ENCODE results near the gene MYPOP. TPM values are rescaled to one million over a fixed set of nuclear protein-coding genes. Genes with fewer than 3 reads are reported as not detected.

MYPOP gene
- total RNA-seq, 1 donor from 2014 or later, result 7.2 TPM

GRCh38 chr19:45863335-45863839 is 39.0 kb downstream of the MYPOP start:
- Mint-ChIP-seq H3K9me3 (no peaks in the 10 kb centered on the region), H3K4me3 (peak overlapping the region; percentile 94), H3K4me1 (ENCODE audit: low read depth) (peaks cover 25% of the 10 kb centered on the region), H3K27ac (peak overlapping the region; percentile 95), H3K27me3 (ENCODE audit: insufficient read depth) (peaks cover 34% of the 10 kb centered on the region), H3K36me3 (ENCODE audit: low read depth) (peaks cover 9% of the 10 kb centered on the region)
- DNase-seq (ENCODE audit: low spot score), result no peak
- intact Hi-C loops (cut with micrococcal nuclease), result loop anchor here (1.0 to 5.0 kb wide), 14 partner anchors 13 to 973 kb away; partner anchors contain the start of genes CCDC61, FBXO46, IRF2BP1 and MYPOP

DNA sequence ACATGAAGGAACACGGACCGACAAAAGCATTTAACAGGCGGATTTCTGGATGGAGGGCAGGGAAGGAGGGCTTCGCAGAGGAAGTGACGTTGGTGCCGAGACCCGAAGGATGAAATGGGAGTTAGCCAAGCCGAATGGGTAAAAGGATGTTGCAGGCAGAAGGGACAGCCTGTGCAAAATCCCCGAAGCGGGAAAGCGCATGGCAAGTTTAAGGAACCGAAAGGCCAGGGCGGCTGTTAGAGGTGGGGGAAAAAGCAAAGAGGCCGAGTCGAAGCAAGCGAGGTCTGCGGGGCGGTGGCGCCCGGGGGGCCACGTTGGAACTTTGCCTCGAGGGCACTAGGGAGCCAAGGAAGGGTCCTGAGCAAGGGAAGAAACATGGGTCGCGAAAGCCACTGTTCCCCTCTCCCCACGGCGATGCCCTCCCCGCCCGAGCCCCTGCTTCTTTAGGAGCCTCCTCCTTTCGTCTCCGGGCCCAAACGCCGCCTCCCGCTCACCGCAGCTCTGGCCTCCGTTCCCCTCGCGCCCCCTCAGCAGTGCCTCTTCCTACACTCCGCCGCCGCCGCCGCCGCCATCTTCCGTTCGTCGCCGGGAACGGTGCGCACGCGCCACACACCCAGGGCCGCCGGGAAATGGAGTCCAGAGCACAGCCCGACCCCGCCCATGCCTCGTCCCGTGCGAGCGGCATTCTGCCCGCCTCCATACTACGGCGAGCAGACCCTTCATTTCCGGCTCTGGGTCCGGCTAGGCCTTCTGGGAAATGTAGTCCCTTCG is 39.7 kb downstream of the MYPOP start, which contains the start of gene SYMPK:
Gene SYMPK (minus strand): TSS at position 584 of the 771 bp plus-strand sequence. CDS start 8,652 bp downstream, outside the sequence.
- intact Hi-C loops (cut with micrococcal nuclease), result loop anchor here (1.0 to 5.0 kb wide), 15 partner anchors 14 to 972 kb away; partner anchors contain the start of genes CCDC61, FBXO46, IRF2BP1 and MYPOP
- Mint-ChIP-seq H3K27ac (peak within 1 kb of the TSS; percentile 95), H3K4me3 (peak within 1 kb of the TSS; percentile 94), H3K36me3 (ENCODE audit: low read depth) (peaks cover 13% of the 10 kb centered on the region), H3K4me1 (ENCODE audit: low read depth) (peaks cover 29% of the 10 kb centered on the region), H3K9me3 (no peaks in the 10 kb centered on the region), H3K27me3 (ENCODE audit: insufficient read depth) (peaks cover 31% of the 10 kb centered on the region)
- peak; percentile 99 for DNase-seq (ENCODE audit: low spot score)

- intact Hi-C loops (cut with micrococcal nuclease), result loop anchor here (1.0 to 5.0 kb wide), 4 partner anchors 45 to 485 kb away; partner anchors contain the start of gene PPP5C
- Mint-ChIP-seq H3K27ac (peak overlapping the region; percentile 95), H3K36me3 (ENCODE audit: low read depth) (peaks cover 13% of the 10 kb centered on the region), H3K4me1 (ENCODE audit: low read depth) (peaks cover 29% of the 10 kb centered on the region), H3K9me3 (no peaks in the 10 kb centered on the region), H3K4me3 (peak overlapping the region; percentile 94), H3K27me3 (ENCODE audit: insufficient read depth) (peaks cover 31% of the 10 kb centered on the region)
- no peak for DNase-seq (ENCODE audit: low spot score)
Observed at GRCh38 chr19:45862271-45862563, 40.2 kb downstream of the MYPOP start.

- intact Hi-C loops (cut with micrococcal nuclease), result loop anchor here (5.0 kb wide), 2 partner anchors 157 to 487 kb away; partner anchors contain the start of gene PPP5C
- DNase-seq (ENCODE audit: low spot score), result no peak
- Mint-ChIP-seq H3K36me3 (ENCODE audit: low read depth) (peaks cover 14% of the 10 kb centered on the region), H3K4me1 (ENCODE audit: low read depth) (peaks cover 29% of the 10 kb centered on the region), H3K27me3 (ENCODE audit: insufficient read depth) (peaks cover 24% of the 10 kb centered on the region), H3K27ac (no peak overlapping the region), H3K9me3 (no peaks in the 10 kb centered on the region), H3K4me3 (peak overlapping the region; percentile 94)
Observed at GRCh38 chr19:45860359-45861259, 41.8 kb downstream of the MYPOP start.

GRCh38 chr19:45854167-45854778 is 48.1 kb downstream of the MYPOP start:
- no peaks in the 10 kb centered on the region for H3K27me3 Mint-ChIP-seq (ENCODE audit: insufficient read depth)
- H3K9me3 Mint-ChIP-seq, result no peaks in the 10 kb centered on the region
- H3K36me3 Mint-ChIP-seq (ENCODE audit: low read depth), result peaks cover 31% of the 10 kb centered on the region
- intact Hi-C loops (cut with micrococcal nuclease), result no loop called here
- no peak for DNase-seq (ENCODE audit: low spot score)
- H3K27ac Mint-ChIP-seq, result no peak overlapping the region
- H3K4me3 Mint-ChIP-seq, result no peak overlapping the region
- peaks cover 5% of the 10 kb centered on the region for H3K4me1 Mint-ChIP-seq (ENCODE audit: low read depth)

GRCh38 chr19:45852983-45853382 is 49.4 kb downstream of the MYPOP start:
- intact Hi-C loops (cut with micrococcal nuclease), result no loop called here
- Mint-ChIP-seq H3K4me1 (ENCODE audit: low read depth) (peaks cover under 1% of the 10 kb centered on the region), H3K27me3 (ENCODE audit: insufficient read depth) (no peaks in the 10 kb centered on the region), H3K27ac (no peak overlapping the region), H3K9me3 (no peaks in the 10 kb centered on the region), H3K4me3 (no peak overlapping the region), H3K36me3 (ENCODE audit: low read depth) (peaks cover 29% of the 10 kb centered on the region)
- DNase-seq (ENCODE audit: low spot score), result no peak

- no peaks in the 10 kb centered on the region for H3K9me3 Mint-ChIP-seq
- no peaks in the 10 kb centered on the region for H3K27me3 Mint-ChIP-seq (ENCODE audit: insufficient read depth)
- intact Hi-C loops (cut with micrococcal nuclease), result no loop called here
- no peak overlapping the region for H3K27ac Mint-ChIP-seq
- peaks cover 36% of the 10 kb centered on the region for H3K36me3 Mint-ChIP-seq (ENCODE audit: low read depth)
- no peaks in the 10 kb centered on the region for H3K4me1 Mint-ChIP-seq (ENCODE audit: low read depth)
- H3K4me3 Mint-ChIP-seq, result no peak overlapping the region
- no peak for DNase-seq (ENCODE audit: low spot score)
Observed at GRCh38 chr19:45852145-45852750, 50.2 kb downstream of the MYPOP start.

GRCh38 chr19:45848922-45849321 is 53.5 kb downstream of the MYPOP start:
- Mint-ChIP-seq H3K27ac (no peak overlapping the region), H3K36me3 (ENCODE audit: low read depth) (peaks cover 46% of the 10 kb centered on the region), H3K9me3 (no peaks in the 10 kb centered on the region), H3K27me3 (ENCODE audit: insufficient read depth) (no peaks in the 10 kb centered on the region), H3K4me1 (ENCODE audit: low read depth) (no peaks in the 10 kb centered on the region), H3K4me3 (no peak overlapping the region)
- intact Hi-C loops (cut with micrococcal nuclease), result no loop called here
- DNase-seq (ENCODE audit: low spot score), result no peak

DNA sequence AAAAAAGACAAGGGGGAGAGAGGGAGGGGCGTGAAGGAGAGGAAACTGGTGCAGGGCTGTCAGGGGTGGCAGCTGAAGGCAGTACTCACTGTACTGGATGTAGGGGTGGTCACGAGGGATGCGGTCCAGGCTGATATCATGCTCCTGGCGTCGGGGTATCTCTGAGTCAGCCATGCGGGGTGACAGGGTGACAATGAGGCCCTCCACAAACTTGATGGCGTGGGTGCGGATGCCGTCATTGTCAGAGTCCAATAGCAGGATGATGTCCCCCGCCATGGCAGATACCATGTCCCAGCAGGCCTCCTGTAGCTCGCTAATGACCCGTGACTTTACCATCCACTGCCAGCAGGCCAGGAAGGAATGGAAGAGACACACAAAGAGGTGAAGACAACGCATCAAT is 54.8 kb downstream of the MYPOP start:
- Mint-ChIP-seq H3K27ac (no peak overlapping the region), H3K4me1 (ENCODE audit: low read depth) (no peaks in the 10 kb centered on the region), H3K9me3 (no peaks in the 10 kb centered on the region), H3K4me3 (no peak overlapping the region), H3K36me3 (ENCODE audit: low read depth) (peaks cover 55% of the 10 kb centered on the region), H3K27me3 (ENCODE audit: insufficient read depth) (no peaks in the 10 kb centered on the region)
- intact Hi-C loops (cut with micrococcal nuclease), result no loop called here
- no peak for DNase-seq (ENCODE audit: low spot score)

- no peak overlapping the region for H3K4me3 Mint-ChIP-seq
- intact Hi-C loops (cut with micrococcal nuclease), result no loop called here
- DNase-seq (ENCODE audit: low spot score), result no peak
- no peak overlapping the region for H3K27ac Mint-ChIP-seq
- H3K27me3 Mint-ChIP-seq (ENCODE audit: insufficient read depth), result no peaks in the 10 kb centered on the region
- no peaks in the 10 kb centered on the region for H3K9me3 Mint-ChIP-seq
- no peaks in the 10 kb centered on the region for H3K4me1 Mint-ChIP-seq (ENCODE audit: low read depth)
- peaks cover 66% of the 10 kb centered on the region for H3K36me3 Mint-ChIP-seq (ENCODE audit: low read depth)
Observed at GRCh38 chr19:45842198-45842597, 60.2 kb downstream of the MYPOP start.
